Lower lobe of right lung (tissue), 2 donors: ENCODE data around the gene PCDHGC3. TPM values are rescaled to one million over a fixed set of nuclear protein-coding genes. Genes with fewer than 3 reads are reported as not detected.

ENCODE experiments used
- ATAC-seq, 2 donors: fragments of 200-7000 bp; cut with Tn5 transposase; one replicate each; pipeline ENCODE4 v1.9.1; 2020 to 2022; ENCODE audit warnings: mild to moderate bottlenecking in 2 of 2, moderate library complexity in 2 of 2
- DNase-seq: peaks from one replicate; pipeline ENCODE4 v3.0.0-alpha.2; 2020
- H3K27ac ChIP-seq: fragments of 200-600 bp; one replicate; pipeline ENCODE4 v1.8.0; 2022
- H3K27me3 ChIP-seq: fragments of 200-600 bp; one replicate; pipeline ENCODE4 v1.8.0; 2022; ENCODE audit warnings: low read depth
- H3K36me3 ChIP-seq: fragments of 200-600 bp; one replicate; pipeline ENCODE4 v1.8.0; 2022; ENCODE audit warnings: mild to moderate bottlenecking
- H3K4me1 ChIP-seq: fragments of 200-600 bp; one replicate; pipeline ENCODE4 v1.8.0; 2022
- H3K4me3 ChIP-seq: fragments of 200-600 bp; one replicate; pipeline ENCODE4 v1.8.0; 2022; ENCODE audit warnings: mild to moderate bottlenecking
- H3K9me3 ChIP-seq: fragments of 200-600 bp; one replicate; pipeline ENCODE4 v1.8.0; 2022
- intact Hi-C: fragments of 100-400 bp; cut with DNase I; formaldehyde crosslinking; loops from one replicate; pipeline ENCODE4 v1.11.0; 2022
- total RNA-seq: library from RNA; stranded (reverse); fragmentation: NEBNext Ultra II Directional; extraction: Animal tissue kit (Norgen Biotek cat#: 25700); gene quantifications from one replicate; pipeline ENCODE4 v1.2.1, GENCODE V29; 2021
- TF ChIP-seq, protein P1 (sequence below): fragments of 200-600 bp; IDR thresholded peaks from one replicate; pipeline ENCODE4 v1.8.0; 2022; ENCODE audit warnings: antibody characterized with exemption, mild to moderate bottlenecking
- donor health status: DM: no; HTN: yes; CAD: no; lungs with severe emphysema.

Gene PCDHGC3
- total RNA-seq, 1 donor from 2014 or later, result 82.4 TPM

GRCh38 chr5:141517880-141518617 is 42.3 kb downstream of the PCDHGC3 start:
- peak overlapping the region; percentile 66 for H3K27ac ChIP-seq
- peaks cover 72% of the 10 kb centered on the region for H3K36me3 ChIP-seq
- no peak overlapping the region for H3K4me3 ChIP-seq
- no peaks in the 10 kb centered on the region for H3K27me3 ChIP-seq
- no peaks in the 10 kb centered on the region for H3K9me3 ChIP-seq
- TF ChIP-seq, protein P1, sequence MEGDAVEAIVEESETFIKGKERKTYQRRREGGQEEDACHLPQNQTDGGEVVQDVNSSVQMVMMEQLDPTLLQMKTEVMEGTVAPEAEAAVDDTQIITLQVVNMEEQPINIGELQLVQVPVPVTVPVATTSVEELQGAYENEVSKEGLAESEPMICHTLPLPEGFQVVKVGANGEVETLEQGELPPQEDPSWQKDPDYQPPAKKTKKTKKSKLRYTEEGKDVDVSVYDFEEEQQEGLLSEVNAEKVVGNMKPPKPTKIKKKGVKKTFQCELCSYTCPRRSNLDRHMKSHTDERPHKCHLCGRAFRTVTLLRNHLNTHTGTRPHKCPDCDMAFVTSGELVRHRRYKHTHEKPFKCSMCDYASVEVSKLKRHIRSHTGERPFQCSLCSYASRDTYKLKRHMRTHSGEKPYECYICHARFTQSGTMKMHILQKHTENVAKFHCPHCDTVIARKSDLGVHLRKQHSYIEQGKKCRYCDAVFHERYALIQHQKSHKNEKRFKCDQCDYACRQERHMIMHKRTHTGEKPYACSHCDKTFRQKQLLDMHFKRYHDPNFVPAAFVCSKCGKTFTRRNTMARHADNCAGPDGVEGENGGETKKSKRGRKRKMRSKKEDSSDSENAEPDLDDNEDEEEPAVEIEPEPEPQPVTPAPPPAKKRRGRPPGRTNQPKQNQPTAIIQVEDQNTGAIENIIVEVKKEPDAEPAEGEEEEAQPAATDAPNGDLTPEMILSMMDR, result no peak
- ATAC-seq (no peak), DNase-seq (no peak)
- peaks cover 92% of the 10 kb centered on the region for H3K4me1 ChIP-seq
- intact Hi-C loops, result no loop called here

- no peak for DNase-seq
- no peaks in the 10 kb centered on the region for H3K9me3 ChIP-seq
- no peaks in the 10 kb centered on the region for H3K27me3 ChIP-seq
- H3K4me1 ChIP-seq, result peaks cover 91% of the 10 kb centered on the region
- peak overlapping the region; percentile 66 for H3K27ac ChIP-seq
- peaks cover 78% of the 10 kb centered on the region for H3K36me3 ChIP-seq
- no peak overlapping the region for H3K4me3 ChIP-seq
- intact Hi-C loops, result no loop called here
- TF ChIP-seq, protein P1, result no peak
- no peak for ATAC-seq
Measured at GRCh38 chr5:141518618-141519015, 42.9 kb downstream of the PCDHGC3 start.

- intact Hi-C loops, result no loop called here
- Histone ChIP-seq H3K36me3 (peaks cover 78% of the 10 kb centered on the region), H3K9me3 (no peaks in the 10 kb centered on the region), H3K27me3 (no peaks in the 10 kb centered on the region), H3K4me3 (no peak overlapping the region), H3K4me1 (peaks cover 88% of the 10 kb centered on the region), H3K27ac (peak overlapping the region; percentile 66)
- TF ChIP-seq, protein P1, result no peak
- no peak for DNase-seq
- ATAC-seq, result peak; percentile 39 to 40
Measured at GRCh38 chr5:141519605-141520565, 44.1 kb downstream of the PCDHGC3 start.

DNA sequence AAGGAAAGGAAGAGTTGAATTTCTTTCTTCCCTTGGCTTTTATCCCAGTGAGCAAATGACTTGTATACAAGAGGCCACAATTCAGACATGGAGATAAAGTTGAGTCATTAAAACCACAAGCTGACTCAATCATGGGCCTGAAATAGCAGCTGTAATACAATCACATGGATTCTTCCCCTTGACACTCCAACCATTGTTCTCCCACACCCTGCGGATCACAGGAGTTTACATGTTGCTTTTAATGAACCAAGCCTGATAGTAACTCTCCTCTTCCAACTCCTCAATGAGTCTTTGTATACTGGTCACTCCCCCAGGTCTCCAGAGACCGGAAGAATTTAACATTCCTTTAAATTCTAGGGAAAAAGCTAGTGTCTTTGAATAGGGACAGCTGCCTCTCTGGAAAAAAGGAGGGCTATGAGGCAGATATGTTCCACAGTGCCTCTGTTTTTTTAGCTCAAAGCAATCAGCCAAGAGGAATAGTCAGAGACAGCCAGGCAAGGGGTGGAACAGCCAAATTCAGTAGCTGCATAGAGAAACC is 45.5 kb downstream of the PCDHGC3 start:
- intact Hi-C loops, result no loop called here
- Histone ChIP-seq H3K27ac (peak overlapping the region; percentile 66), H3K36me3 (peaks cover 80% of the 10 kb centered on the region), H3K9me3 (no peaks in the 10 kb centered on the region), H3K4me1 (peaks cover 83% of the 10 kb centered on the region), H3K27me3 (no peaks in the 10 kb centered on the region), H3K4me3 (no peak overlapping the region)
- TF ChIP-seq, protein P1, result no peak
- DNase-seq, result no peak
- peak; percentile 64 to 69 for ATAC-seq

DNA sequence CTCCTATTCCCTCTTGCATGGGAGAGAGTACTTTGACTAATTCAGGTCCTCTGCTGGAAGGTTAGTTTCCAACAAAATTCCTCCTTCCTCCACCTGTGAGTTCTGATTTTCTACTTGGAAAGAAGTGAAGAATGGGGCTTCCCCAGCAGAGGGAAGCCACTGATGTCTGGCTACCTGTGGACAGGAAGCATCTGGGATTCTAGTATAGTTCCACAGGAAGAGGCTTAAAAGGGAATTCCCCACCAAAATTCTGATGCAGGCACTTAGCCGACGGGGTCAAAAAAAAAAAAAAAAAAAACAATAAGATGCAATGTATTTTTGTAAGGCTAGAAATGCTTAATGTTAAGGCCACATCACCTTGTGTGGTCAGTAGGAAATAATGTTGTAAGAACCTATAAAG is 46.5 kb downstream of the PCDHGC3 start:
- Histone ChIP-seq H3K4me3 (no peak overlapping the region), H3K27me3 (no peaks in the 10 kb centered on the region), H3K9me3 (no peaks in the 10 kb centered on the region), H3K27ac (peak overlapping the region; percentile 66), H3K4me1 (peaks cover 74% of the 10 kb centered on the region), H3K36me3 (peaks cover 80% of the 10 kb centered on the region)
- intact Hi-C loops, result no loop called here
- DNase-seq, result no peak
- ATAC-seq, result no peak
- TF ChIP-seq, protein P1, result no peak
